ENCODE measurements around the gene FCHSD2. TPM values are rescaled to one million over a fixed set of nuclear protein-coding genes. Genes with fewer than 3 reads are reported as not detected.
"Not testable (repeated sequence)": the region's sequence is repeated elsewhere in the genome, so short reads cannot be mapped to it uniquely, and the experiment has no call there.

FCHSD2 gene
- total RNA-seq, 1 donor, result 11.8 TPM

DNA sequence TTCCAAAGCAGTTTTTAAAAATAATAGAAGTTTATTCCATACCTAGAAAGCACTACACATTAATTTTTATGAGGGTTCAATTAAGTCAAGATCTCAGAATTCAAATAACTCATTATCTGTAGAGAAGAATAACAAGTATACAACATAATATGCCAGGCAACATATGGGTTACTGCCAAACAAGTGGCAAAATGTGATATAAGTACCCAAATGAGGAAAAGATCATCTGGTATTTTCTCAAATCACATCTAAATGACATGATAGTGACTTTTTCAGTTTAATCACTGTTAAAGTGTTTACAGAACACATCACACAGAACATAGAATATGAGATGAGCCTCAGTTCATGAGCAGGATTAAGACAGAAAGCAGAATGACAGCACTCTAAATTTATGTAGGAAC, 123.3 kb downstream of the FCHSD2 start:
- DNase-seq (ENCODE audit: low read depth in 2 of 3, low spot score in 2 of 3), result no peak

DNA sequence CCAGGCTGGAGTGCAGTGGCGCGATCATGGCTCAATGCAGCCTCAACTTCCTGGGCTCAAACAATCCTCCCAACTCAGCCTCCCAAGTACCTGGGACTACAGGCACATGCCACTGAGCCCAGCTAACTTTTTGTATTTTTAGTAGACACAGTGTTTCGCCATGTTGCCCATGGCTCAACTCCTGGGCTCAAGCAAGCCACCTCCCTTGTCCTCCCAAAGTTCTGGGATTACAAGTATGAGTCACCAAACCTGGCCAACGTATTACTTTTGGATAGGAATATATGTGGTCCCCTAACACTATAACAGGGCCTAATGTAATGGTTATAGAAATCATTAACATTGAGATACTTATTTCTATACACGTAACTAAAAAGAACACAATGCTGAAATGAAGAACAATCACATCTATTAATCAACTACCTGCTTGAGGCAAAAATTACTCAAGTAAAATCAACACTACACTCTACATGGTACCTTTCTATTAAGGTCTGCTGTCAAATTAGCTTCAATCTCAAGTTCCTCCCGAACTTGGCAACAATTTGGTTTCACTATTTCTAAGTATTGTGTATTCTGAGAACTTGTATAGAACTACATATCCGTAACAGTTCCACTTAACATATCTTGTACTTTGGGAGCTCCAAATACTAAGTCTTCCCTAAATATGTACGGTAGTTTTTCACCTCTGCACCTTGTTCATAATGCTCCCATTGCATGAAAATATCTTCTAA, 124.9 kb downstream of the FCHSD2 start:
- DNase-seq (ENCODE audit: low read depth in 2 of 3, low spot score in 2 of 3), result no peak

DNA sequence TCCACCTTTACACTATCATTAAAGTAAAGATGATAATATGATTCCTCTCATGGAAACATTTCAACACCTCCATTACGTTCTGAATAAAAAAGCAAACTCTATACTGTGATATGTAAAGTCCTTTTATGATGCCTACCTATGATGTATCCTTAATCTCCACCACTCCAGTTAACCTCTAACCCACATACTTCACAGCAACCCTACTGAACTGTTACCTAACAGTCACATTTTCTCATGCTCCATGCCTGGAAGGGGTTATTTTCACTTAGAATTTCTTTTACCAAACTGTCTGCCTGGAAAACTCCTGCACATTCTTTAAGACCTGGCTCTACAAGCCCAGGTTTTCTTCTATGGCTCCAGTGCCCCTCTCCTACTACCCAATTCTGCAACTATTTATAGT, 129.1 kb downstream of the FCHSD2 start:
- no peak for DNase-seq (ENCODE audit: low read depth in 2 of 3, low spot score in 2 of 3)

DNA sequence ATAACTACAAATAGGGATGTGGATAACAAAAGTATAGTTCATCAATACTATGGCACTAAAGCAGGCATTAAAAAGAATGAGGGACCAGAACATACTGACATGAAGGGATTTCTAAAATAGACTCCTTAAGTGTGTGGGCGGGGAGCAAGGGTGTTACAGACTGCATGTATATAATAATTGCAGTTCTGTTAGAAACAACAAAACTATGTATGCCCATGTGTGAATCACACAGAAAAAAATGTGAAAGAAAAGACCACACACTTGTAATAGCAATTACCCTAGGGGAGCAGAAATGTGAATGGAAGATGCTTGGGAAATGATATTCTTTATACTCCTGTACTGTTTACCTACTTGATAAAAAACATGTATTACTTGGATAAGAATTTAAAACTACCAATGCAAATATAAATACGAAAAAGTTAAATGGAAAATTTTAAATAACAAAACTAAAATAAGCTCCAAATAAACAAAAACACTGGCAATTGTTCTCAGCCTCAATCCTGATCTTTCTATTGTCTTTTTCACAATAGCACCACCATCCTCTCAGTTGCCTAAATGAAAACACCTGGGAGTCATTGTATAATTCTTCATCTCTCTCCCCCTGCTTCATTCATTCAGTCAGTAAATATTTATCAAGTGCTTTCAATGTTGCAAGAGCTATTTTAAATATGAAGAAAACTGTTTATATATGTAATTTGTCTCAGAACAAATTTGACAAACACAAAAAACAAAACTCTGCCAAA, 129.8 kb downstream of the FCHSD2 start:
- no peak for DNase-seq (ENCODE audit: low read depth in 2 of 3, low spot score in 2 of 3)

DNA sequence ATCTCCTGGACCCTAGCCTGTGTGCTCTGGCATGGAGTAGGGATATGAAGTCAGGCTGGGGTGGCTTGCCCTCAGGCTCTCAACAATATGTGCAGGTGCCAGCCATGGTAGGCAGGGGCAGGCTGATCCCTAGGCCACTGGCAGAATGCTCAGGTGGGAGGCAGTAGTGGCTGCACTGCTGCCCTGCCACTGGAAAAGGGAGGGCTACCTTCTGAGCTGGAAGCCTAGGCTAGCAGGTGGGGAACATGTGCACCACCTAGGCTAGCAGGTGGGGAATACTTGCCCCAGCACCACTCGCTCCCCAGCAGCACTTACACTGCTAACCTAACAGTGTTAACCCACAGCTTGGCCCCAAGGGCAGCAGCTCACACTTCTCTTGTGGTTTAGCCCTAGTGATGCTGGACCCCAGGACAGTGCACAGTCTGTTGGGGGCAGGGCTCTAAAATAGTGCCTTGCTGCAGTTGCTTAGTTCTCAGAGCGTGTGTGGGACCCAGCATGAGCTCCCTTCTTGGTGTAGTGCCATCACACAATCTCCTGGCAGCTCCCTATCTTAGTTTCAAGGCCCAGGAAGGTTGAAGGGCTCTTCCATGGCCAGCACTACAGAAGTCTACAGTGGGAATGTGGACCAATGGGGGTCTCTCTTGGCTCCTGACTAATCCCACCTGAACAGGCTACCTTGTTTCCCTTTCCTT, 130.8 kb downstream of the FCHSD2 start:
- no peak for DNase-seq (ENCODE audit: low read depth in 2 of 3, low spot score in 2 of 3)

DNA sequence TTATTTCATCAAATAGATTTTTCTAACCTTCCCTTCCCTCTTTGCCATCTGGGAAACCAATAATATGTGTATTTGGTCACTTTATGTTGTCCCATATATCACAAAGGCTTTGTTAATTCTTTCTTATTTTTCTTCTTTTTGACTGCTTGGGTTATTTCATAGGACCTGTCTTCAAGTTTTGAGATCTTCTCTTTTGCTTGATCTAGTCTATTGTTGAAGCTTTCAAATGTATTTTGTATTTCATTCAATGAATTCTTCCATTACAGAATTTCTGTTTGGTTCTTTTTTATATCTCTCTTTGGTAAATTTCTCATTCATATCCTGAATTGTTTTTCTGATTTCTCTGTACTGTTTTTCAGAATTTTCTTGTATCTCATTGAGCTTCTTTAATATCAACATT, 132.1 kb downstream of the FCHSD2 start:
- DNase-seq (ENCODE audit: low read depth in 2 of 3, low spot score in 2 of 3), result peak in 1 of 3 donors; percentile 27

DNA sequence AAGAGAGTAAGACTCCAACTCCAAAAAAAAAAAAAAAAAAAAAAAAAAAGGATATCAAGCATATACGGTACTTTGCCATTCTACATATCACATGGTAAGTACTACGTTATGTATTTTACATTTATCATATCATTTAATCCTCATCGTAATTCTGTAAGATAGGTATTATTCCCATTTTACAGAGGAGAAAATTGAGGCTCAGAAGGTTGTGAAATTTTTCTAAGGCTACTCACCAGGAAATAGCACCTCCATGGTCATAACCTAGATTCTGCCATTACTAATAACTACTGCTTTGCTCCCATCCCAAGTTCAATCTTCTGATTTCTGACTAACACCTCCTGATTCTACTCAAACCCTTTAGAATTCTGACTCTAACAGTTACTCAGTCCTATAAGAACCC, 138.0 kb downstream of the FCHSD2 start:
- DNase-seq (ENCODE audit: low read depth in 2 of 3, low spot score in 2 of 3), result no peak

DNA sequence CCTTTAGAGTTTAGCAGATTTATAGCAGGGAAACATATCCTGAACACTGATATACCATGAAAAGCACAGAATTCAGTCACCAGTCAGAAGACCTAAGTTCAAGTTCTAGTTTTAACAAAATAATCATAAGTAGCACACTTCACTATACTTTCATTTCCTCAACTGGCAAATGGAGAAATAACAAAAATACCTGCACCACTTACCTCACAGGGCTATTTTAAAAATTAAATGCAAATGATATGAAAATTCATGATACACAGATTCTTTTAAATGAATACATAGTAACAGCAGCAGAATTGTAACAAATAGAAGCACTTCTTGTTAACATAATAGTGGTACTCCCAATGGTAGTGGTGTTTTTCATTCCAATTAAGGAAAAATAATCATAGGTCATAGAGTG, 139.0 kb downstream of the FCHSD2 start:
- DNase-seq (ENCODE audit: low read depth in 2 of 3, low spot score in 2 of 3), result no peak

DNA sequence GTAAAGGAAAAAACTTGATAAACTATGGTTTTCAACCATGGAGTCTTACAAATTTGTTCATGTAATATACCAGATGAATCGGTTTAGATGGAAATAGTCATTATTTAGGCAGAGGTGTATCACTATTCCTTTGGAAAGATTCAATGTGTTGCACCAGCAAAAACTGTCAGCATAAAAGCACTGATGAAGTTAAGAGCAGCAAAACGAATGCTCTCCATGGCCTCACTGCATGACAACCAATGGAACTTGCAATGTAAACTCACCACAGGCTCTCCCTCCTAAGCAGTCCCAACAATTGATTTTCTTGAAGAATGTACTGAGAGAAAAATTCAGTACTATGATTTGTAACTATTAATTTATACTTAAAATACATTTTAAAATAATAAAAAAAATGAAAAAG, 139.9 kb downstream of the FCHSD2 start:
- no peak for DNase-seq (ENCODE audit: low read depth in 2 of 3, low spot score in 2 of 3)

DNA sequence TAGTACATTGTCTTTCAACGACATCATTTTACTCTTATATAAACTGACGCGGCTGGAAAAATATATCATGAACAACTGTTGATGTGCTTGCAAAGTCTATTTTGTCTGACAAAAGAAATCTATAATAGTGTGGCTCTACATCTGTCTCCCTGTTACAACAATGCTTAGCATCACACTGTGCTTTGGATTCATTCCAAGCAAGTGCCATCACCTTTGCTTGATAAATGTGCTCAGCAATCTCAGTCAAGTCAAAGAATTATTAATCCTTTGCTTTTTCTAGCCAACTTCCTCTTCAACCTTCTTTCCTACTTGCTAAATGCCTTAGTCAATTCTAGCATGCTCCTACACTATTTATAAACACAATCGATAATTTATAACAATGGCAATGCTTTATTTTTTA, 140.5 kb downstream of the FCHSD2 start:
- peak in 1 of 3 donors; percentile 4 for DNase-seq (ENCODE audit: low read depth in 2 of 3, low spot score in 2 of 3)

DNA sequence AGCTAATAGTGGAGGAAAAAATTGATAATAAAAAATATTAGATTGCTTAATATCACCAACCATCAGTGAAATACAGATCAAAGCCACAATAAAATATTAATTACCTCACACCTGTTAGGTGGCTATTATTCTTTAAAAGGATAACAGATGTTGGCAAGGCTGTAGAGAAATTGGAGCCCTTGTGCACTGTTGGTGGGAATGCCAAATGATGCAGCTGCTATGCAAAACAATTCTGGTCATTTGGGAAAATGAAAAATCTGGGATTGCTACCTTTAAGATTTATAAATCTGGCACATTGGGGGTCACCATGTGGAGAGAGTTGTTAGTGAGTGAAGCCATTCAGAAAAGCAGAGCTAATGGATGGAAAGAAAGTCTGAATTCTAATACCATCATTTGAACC, 143.4 kb downstream of the FCHSD2 start:
- DNase-seq (ENCODE audit: low read depth in 2 of 3, low spot score in 2 of 3), result no peak

DNA sequence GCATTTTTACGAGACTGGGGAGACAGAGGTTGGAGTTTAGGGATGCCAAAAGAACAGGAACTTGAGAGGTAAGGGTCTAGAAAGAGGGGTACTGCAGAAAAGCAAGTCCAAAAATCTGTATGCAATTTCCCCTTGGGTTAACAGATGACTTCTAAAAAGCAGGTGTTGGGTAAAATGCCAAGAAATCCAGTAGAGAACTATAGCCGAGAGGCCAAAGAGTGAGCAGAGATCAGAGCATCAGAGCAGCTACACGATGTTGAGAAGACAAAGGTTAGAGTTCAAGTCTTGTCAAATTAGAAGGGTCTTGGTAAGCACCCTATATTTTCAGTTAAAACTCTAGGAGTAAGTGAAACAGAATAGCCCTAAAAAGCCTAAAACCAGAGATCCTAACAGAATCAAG, 145.2 kb downstream of the FCHSD2 start:
- no peak for DNase-seq (ENCODE audit: low read depth in 2 of 3, low spot score in 2 of 3)

DNA sequence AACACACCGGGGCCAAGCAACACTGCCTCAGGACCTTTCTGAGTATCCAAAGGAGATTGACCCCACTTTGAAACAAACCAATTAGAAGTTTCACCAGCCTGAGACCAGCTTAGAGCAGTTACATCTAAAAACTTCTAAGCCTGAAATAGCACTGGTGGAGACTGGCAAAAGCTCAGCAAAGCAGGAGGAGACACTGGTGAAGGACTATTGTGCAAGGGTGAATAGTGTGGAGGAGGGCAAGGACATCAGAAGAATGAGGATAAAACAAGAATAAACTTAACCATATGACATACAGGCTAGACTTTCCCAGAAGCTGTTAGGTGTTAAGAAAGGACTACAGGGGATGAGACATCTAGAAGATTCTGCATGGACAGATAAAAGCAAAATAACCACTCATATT, 152.4 kb downstream of the FCHSD2 start:
- DNase-seq (ENCODE audit: low read depth in 2 of 3, low spot score in 2 of 3), result no peak

DNA sequence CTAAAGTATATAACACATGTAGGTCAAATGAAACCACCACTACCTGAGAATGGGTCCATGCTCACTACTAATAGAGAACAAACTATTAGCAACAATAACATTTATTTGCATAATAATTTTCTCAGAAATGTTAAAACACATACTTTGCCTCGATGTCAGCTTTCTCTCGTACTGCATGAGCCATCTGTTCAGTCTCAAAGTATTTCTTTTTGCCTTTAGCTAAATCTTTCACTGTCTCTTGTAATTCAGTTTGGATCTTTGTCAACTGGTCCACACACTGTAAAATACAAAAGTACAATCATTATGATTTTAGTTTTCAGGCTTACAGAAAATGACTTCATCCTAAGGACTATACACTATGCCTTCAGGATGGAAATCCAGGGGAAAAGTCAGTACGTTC, 153.3 kb downstream of the FCHSD2 start:
- DNase-seq (ENCODE audit: low read depth in 2 of 3, low spot score in 2 of 3), result no peak

DNA sequence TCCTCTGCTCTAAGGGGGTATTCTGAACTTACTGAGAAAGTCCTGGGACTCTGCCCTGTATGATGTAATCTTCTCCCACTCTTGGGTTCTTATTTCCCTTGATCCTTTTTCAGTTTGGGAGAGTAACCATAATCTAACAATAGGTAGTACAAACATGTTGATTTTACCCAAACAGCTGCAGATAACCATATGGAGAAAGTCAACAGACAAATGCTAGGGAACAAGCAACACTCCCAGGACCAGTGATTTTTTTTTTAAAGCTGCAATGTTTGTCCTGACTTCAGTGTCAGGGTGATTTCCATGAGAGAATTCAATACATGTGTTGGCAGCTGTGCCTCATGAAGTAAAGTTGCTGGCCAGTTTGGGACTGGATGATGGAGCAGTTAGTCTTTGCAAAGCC, 156.5 kb downstream of the FCHSD2 start:
- no peak for DNase-seq (ENCODE audit: low read depth in 2 of 3, low spot score in 2 of 3)

DNA sequence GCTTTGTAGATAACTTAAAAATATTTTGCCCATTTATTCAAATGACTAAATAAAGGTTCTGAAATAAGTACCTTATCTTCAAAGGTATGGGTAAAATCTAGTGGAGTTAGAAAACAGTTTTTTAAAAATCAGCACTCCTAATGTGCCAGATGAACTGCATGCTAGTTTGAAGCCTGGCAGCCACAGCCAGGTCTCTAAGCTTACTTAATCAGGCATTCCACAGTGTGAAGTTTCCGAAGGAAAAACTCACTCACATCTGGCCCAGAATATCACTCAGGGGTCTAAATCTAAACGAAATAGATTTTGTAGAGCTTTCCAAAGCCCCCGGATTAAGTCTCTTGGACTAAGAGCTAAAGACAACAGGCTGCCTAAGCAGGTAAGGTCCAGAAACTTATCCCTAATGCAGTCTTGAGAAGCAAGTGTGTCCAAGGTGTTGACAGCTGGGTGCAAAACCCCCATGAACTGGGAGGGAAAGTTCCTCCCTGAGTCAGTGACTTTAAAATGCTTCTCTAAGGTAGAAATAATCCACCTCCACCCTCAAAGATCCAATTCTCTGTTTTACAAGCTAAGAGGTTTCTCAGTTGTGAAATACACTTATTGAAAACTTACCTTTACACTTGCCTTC, 157.6 kb downstream of the FCHSD2 start:
- no peak for DNase-seq (ENCODE audit: low read depth in 2 of 3, low spot score in 2 of 3)

DNA sequence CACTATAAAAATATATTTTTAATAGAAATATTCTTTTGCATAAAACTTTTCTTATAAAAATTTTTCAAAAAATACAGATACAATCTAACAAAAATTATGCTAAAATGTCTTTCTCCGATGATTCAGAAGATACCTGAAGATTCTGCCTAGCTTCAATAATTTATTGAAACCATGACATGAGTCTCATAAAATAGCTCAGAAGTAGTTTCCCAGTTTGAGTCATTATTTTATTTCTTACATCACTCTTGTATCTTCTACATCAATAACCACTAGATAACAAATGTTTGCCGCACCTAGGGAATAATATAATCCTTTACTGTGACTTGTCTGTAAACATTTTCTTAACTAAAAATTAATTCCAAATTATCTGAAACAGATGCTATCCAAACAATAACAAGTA, 158.6 kb downstream of the FCHSD2 start:
- no peak for DNase-seq (ENCODE audit: low read depth in 2 of 3, low spot score in 2 of 3)

DNA sequence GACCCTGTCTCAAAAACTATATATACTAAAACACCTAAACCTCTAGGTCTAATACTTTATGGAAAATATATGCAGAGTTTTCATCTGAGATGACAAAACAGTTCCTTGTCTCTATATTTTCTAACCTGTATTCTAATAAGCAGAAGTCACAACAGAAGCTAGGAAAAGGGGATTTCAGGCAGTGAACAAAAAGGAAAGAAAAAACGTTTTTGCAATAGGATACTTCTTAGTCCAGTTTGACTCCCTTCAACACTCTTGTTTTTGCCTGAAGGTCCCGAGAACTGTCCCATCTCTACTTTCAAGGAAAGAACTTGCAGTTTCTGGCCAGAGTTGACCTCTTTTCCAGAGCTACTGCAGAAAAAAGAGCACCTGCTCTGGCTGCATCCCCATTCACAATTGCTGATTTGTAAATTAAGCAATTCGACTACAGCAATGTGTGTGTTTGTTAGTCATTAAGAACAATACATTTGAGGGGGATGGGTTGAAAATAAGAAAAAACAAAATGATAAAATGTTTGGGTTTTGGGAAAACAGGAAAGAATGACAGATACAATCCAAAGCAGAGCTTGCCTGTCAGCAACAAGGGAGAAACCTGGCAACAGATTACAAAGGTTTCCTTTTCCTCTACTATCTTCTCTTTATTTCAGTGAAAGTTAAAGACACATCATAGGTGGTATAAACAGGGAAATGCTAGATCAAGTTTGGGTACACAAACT, 160.0 kb downstream of the FCHSD2 start:
- DNase-seq (ENCODE audit: low read depth in 2 of 3, low spot score in 2 of 3), result no peak

DNA sequence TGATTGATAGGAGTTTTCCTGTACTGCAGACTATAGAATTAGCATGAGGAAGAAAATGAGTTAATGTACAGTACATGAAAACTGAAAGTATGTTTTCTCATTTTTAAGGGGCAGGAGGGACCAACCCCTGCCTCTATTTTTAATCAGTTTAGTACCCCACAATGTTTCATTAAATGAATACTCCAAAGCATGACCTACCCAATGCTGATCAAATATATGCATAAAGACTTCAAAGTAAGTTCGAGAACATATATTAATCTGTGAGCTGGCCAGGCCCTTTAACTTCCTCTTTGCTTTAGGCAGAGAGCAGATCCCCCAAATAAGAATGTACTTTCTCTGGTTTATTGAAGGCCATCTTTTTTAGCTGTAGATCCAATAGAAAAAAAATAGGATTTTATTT, 161.0 kb downstream of the FCHSD2 start:
- DNase-seq (ENCODE audit: low read depth in 2 of 3, low spot score in 2 of 3), result peak in 1 of 3 donors; percentile 32

DNA sequence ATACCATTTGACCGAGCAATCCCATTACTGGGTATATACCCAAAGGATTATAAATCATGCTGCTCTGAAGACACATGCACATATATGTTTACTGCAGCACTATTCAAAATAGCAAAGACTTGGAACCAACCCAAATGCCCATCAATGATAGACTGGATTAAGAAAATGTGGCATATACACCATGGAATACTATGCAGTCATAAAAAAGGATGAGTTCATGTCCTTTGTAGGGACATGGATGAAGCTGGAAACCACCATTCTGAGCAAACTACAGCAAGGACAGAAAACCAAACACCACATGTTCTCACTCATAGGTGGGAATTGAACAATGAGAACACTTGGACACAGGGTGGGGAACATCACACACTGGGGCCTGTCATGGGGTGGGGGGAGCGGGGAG, 164.3 kb downstream of the FCHSD2 start:
- DNase-seq (ENCODE audit: low read depth in 2 of 3, low spot score in 2 of 3), result not testable (repeated sequence)

DNA sequence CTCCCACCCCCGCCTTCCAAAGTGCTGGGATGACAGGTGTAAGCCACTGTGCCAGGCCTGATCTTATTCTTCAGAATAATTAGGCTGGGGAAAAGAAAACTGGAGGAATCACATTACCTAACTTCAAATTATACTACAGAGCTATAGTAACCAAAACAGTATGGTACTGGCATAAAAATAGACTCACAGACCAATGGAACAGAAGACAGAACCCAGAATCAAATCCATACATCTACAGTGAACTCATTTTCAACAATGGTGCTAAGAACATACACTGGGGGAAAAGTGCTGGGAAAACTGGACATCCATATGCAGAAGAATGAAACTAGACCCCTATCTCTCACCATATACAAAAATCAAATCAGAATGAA, 165.6 kb downstream of the FCHSD2 start:
- not testable (repeated sequence) for DNase-seq (ENCODE audit: low read depth in 2 of 3, low spot score in 2 of 3)
